HG03025 (cell line): ENCODE measurements around the gene TSPAN9.

ENCODE experiments used
- ATAC-seq: cut with Tn5 transposase; IDR thresholded peaks from one replicate; pipeline ENCODE4 v1.9.1; 2021; ENCODE audit warnings: mild to moderate bottlenecking, moderate library complexity; ENCODE audit not compliant: unreplicated experiment, low FRiP score

Gene TSPAN9

GRCh38 chr12:3281588-3282383 lies 204.6 kb downstream of the TSPAN9 start:
- ATAC-seq = no peak

- no peak for ATAC-seq
These were observed 205.1 kb downstream of the TSPAN9 start for GRCh38 chr12:3282384-3282670.

- no peak for ATAC-seq
These were observed 206.0 kb downstream of the TSPAN9 start for GRCh38 chr12:3283137-3283680.

GRCh38 chr12:3284405-3284804 lies 207.2 kb downstream of the TSPAN9 start:
- ATAC-seq = no peak

GRCh38 chr12:3285570-3285969 lies 208.4 kb downstream of the TSPAN9 start:
- ATAC-seq = no peak

GRCh38 chr12:3288690-3289089 lies 211.5 kb downstream of the TSPAN9 start:
- no peak for ATAC-seq

- ATAC-seq = no peak
These were observed 212.5 kb downstream of the TSPAN9 start for GRCh38 chr12:3289702-3290101.

- no peak for ATAC-seq
These were observed 214.8 kb downstream of the TSPAN9 start for GRCh38 chr12:3291939-3292338.

GRCh38 chr12:3292677-3293412 lies 215.7 kb downstream of the TSPAN9 start:
- no peak for ATAC-seq

- no peak for ATAC-seq
These were observed 216.4 kb downstream of the TSPAN9 start for GRCh38 chr12:3293446-3294161.

GRCh38 chr12:3294481-3294911 lies 217.3 kb downstream of the TSPAN9 start:
- ATAC-seq = no peak

- ATAC-seq = no peak
These were observed 218.0 kb downstream of the TSPAN9 start for GRCh38 chr12:3295225-3295624.

- ATAC-seq = no peak
These were observed 218.6 kb downstream of the TSPAN9 start for GRCh38 chr12:3295646-3296408.

- ATAC-seq = no peak
These were observed 219.2 kb downstream of the TSPAN9 start for GRCh38 chr12:3296409-3296701.

GRCh38 chr12:3298603-3299002 lies 221.4 kb downstream of the TSPAN9 start:
- ATAC-seq = no peak

- ATAC-seq = no peak
These were observed 223.0 kb downstream of the TSPAN9 start for GRCh38 chr12:3299929-3300832.

- no peak for ATAC-seq
These were observed 223.7 kb downstream of the TSPAN9 start for GRCh38 chr12:3300833-3301401.

- ATAC-seq = no peak
These were observed 225.3 kb downstream of the TSPAN9 start for GRCh38 chr12:3302401-3303041.
